Testis (tissue), 2 donors: ENCODE measurements around the gene RGL3.

Source experiments
- CTCF ChIP-seq, 3 experiments: fragments of 450-650 bp in 2 of 3; fragments of 200-600 bp in 1 of 3; sonication (generic) in 1 of 3; IDR thresholded peaks; one replicate each; pipeline ENCODE4 v1.5.1; 2016 to 2019; ENCODE audit warnings: antibody characterized with exemption in 3 of 3, mild to moderate bottlenecking in 2 of 3, moderate library complexity in 1 of 3
- POLR2A ChIP-seq: fragments of 450-650 bp; IDR thresholded peaks from one replicate; pipeline ENCODE4 v1.6.1; 2017; ENCODE audit warnings: antibody characterized with exemption, mild to moderate bottlenecking, moderate library complexity

GRCh38 chr19:11450570-11451326, 31.6 kb upstream of the RGL3 start:
- TF ChIP-seq CTCF (IDR thresholded peaks at IDR 0.05): no peak
- no peak for TF ChIP-seq POLR2A
